Measurements from ENCODE around the gene CNTRL.
"Not testable (repeated sequence)": the region's sequence is repeated elsewhere in the genome, so short reads cannot be mapped to it uniquely, and the experiment has no call there.

Gene CNTRL

GRCh38 chr9:121138973-121139372 lies 64.2 kb downstream of the CNTRL start:
- DNase-seq: no peak

GRCh38 chr9:121140162-121140561 lies 65.4 kb downstream of the CNTRL start:
- DNase-seq: no peak

GRCh38 chr9:121141306-121141705 lies 66.6 kb downstream of the CNTRL start:
- no peak for DNase-seq

- no peak for DNase-seq
Observed at GRCh38 chr9:121141706-121142105, 67.0 kb downstream of the CNTRL start.

- no peak for DNase-seq
Observed at GRCh38 chr9:121143771-121144170, 69.0 kb downstream of the CNTRL start.

GRCh38 chr9:121144482-121144881 lies 69.7 kb downstream of the CNTRL start:
- no peak for DNase-seq

DNA sequence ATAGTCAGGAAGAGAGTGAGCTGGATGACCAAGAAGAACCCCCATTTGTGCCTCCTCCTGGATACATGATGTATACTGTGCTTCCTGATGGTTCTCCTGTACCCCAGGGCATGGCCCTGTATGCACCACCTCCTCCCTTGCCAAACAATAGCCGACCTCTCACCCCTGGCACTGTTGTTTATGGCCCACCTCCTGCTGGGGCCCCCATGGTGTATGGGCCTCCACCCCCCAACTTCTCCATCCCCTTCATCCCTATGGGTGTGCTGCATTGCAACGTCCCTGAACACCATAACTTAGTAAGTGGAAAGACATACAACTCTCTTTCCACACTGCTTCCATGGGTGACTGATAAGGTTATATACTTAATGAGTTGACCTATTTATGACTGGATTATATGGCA lies 75.4 kb downstream of the CNTRL start:
- no peak for DNase-seq

- DNase-seq: no peak
Observed at GRCh38 chr9:121153642-121154041, 78.9 kb downstream of the CNTRL start.

DNA sequence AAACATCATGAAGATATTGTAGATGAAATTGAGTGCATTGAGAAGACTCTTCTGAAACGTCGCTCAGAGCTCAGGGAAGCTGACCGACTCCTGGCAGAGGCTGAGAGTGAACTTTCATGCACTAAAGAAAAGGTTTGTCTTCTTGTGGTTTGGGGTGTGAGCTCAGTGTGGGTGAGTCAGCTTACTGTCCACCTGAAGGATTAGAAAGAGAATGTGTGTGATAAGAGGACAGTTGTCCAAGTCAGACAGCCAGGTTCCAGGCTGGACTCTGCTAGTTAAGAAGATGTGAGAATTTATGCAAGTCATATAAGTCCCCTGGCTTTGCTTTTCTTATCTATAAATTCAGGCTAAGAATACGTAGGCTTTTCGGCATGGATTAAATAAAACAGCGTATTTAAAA lies 80.0 kb downstream of the CNTRL start:
- DNase-seq: no peak

GRCh38 chr9:121156263-121156731 lies 81.5 kb downstream of the CNTRL start:
- DNase-seq: no peak

- no peak for DNase-seq
Observed at GRCh38 chr9:121157939-121158338, 83.2 kb downstream of the CNTRL start.

- no peak for DNase-seq
Observed at GRCh38 chr9:121160025-121160424, 85.3 kb downstream of the CNTRL start.

DNA sequence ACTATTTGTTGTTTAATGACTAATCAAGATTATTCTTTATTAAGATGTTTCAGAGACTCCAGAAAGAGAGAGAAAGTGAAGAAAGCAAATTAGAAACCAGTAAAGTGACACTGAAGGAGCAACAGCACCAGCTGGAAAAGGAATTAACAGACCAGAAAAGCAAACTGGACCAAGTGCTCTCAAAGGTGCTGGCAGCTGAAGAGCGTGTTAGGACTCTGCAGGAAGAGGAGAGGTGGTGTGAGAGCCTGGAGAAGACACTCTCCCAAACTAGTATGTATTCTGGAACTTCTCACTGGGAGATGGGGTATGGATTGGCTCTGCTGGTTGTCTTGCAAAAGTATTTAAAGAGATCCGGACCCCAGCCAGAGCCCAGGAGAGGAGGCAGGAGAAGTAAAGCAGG lies 93.3 kb downstream of the CNTRL start:
- DNase-seq: no peak

- no peak for DNase-seq
Observed at GRCh38 chr9:121169094-121169601, 94.4 kb downstream of the CNTRL start.

DNA sequence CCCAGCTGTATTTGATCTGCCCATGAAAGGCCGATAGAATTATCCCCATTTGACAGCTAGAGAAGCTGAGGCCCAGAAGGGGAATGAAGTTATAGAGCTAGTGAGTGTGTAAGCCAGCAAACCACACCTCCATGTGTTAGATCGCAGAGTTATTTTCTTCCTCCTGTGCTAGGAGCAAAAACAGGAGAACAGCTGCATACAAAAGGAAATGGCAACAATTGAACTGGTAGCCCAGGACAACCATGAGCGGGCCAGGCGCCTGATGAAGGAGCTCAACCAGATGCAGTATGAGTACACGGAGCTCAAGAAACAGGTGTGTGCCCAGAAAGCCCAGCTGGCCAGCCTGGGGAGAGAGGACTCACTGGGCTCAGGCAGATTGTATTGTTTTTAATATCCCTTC lies 96.5 kb downstream of the CNTRL start:
- DNase-seq: no peak

DNA sequence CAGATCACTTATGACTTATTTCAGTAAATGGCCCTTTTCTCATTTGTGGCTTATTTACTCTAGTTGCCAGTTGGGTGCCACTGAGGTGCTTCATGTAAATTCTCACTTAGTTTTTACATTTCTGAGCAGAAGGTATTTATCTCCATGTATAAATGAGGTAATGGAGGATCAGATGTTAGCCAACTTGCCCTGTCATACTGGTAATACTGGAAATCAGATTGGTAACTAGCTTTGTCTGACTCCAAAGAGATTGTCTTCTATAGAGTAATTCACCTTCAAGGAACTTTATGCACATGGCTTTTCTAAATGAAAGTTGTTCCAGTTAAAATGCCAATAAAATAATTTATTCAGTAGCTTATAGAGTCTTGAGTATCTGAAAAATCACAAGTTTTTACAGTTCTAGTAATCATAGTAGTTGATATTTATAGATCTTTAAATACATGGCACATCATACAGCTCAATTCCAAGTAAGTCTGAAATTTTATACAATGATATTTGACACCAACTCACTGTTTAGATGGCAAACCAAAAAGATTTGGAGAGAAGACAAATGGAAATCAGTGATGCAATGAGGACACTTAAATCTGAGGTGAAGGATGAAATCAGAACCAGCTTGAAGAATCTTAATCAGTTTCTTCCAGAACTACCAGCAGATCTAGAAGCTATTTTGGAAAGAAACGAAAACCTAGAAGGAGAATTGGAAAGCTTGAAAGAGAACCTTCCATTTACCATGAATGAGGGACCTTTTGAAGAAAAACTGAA lies 98.2 kb downstream of the CNTRL start:
- no peak for DNase-seq

DNA sequence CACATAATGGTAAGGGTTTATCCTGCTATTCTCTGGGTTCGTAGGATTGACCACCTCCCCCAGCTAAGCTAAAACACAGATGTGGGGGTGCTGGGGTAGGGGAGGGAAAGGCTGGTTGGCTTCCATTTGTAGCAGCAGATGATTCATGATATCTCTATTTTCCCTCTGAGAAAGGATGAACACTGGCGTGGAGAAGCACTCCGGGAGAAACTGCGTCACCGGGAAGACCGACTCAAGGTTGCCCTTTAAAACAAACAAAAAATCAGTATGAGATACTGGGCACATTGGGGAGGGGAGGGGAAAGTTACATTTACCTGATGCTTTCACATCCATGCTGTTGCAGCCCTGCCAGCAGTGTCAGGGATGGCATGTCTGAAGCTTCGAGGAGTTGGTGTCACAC lies 98.7 kb downstream of the CNTRL start:
- DNase-seq: no peak

- DNase-seq: no peak
Observed at GRCh38 chr9:121178676-121179372, 104.1 kb downstream of the CNTRL start.

GRCh38 chr9:121179373-121179721 lies 104.6 kb downstream of the CNTRL start:
- not testable (repeated sequence) for DNase-seq

DNA sequence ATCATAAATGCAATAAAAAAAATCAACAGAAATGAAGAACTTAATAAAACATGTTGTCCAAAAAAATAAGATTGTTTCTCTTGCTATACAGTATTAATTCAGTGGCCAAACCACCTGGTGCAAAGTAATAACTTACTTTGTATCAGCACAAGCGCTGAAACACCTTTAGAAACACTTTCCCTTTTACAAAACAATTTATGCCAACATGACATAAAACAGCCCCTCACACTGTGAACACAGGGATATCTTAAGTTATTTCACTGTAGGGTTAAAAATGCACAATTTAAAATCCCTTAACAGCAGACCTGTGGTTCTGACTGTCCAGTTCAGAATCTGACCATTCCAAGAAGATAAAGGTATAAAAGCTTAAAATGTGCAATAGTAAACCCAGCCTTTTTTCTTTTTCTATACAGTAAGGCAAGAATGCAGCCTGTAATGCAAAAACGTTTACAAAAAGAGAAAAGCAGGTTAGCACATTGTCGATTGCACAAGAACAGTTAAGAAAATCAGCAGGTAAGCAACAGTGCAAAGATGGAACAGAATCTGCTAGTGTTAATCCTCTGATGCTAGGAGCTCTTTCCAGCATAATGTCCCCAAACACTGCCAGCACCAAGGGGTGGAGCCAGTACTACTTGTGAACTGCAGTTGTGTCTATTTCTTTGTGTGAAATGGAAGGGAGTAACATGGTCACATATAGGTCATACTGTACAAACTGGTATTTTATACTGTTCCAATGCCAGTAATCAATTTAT lies 105.4 kb downstream of the CNTRL start:
- no peak for DNase-seq

DNA sequence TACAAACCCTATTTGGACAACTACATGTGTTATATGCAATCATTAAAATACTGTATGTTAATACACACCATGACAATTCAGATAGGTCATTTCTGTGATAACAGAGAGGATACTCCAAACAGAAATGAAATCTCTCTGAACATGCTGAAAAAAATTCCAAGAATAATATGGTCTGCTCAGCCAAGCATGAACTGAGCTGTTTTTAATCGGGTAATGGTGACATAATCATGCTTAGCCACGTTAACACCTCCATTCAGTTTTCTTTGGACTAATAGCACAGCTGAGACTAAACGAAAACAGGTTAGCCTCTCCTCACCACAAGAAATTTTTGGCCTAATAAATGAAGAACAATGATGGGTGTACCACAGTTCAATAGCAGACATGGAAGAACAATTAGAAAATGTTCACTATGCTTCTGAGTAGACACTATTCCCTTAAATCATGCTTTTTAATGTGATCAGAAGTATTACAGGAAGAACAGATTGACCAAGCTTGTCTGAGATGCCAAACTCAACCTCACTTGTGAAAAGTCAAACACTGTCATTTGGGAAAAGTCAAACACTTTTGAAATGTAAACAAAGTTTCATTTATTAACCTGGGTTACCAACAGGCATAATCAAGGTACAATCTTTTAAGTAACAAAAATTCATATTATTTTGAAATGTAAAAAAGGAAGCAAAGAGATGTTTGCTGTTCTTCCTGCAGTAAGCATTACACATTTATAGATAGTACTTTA lies 107.5 kb downstream of the CNTRL start:
- DNase-seq: no peak

DNA sequence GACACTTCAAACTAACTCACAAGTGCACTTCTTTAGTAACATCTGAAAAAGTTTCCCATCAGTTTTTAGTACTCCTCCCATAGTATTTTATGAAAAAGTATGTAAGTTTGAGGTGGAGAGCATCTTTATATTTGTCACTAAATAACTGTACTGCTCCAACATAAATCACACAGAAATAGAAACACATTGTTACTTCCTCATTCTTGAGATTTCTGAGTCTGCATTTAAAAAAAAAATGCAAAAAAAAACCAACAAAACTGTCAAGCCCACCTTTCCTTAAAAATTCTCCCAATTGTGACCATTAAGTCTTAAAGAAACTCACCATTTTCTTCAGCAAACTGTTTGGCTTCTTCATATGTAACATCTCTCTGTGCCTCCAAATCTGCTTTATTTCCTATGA lies 108.2 kb downstream of the CNTRL start:
- DNase-seq: no peak
